ENCODE measurements around the gene PLEKHG5. TPM values are rescaled to one million over a fixed set of nuclear protein-coding genes. Genes with fewer than 3 reads are reported as not detected.

PLEKHG5 gene
- total RNA-seq, 1 experiment from 2014 or later: 42.8 TPM

DNA sequence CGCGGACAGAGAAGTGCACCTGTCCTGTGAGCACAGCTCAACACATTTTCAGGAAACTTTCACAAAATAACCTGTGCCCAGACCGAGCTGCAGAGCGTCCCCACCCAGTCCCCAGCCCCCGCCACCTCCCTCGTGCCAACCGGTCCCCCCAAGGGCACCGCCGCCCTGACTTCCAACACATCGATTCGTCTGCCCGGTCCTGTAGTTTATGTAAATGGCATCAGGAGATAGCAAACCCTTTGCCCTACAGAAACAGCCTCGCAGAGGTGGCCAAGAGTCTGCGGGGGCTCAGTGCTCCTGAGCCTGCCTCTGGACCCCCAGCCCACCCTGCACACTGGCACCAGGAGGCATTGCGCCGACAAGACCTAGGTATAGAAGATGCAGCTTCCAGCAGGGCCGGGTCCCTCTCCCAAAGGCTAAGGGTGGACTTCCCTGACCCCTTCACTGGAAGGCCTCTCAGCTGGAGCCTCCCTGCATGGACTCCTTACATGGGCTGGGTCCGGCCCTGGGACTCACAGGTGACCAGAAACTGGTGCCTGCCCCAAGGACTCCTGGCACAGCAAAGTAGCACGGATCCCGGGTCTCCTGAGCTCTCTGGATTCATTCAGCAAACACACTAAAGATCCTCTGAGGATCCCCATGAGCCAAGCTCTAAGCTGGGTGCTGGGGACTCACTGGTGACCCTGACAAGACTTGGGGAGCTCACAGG, 6.6 kb upstream of the PLEKHG5 start:
- CTCF ChIA-PET: interaction anchor here (0.5 kb wide), 1 partner anchor 24 kb away, joined by 5 read pairs; no protein-coding TSS in a partner anchor

DNA sequence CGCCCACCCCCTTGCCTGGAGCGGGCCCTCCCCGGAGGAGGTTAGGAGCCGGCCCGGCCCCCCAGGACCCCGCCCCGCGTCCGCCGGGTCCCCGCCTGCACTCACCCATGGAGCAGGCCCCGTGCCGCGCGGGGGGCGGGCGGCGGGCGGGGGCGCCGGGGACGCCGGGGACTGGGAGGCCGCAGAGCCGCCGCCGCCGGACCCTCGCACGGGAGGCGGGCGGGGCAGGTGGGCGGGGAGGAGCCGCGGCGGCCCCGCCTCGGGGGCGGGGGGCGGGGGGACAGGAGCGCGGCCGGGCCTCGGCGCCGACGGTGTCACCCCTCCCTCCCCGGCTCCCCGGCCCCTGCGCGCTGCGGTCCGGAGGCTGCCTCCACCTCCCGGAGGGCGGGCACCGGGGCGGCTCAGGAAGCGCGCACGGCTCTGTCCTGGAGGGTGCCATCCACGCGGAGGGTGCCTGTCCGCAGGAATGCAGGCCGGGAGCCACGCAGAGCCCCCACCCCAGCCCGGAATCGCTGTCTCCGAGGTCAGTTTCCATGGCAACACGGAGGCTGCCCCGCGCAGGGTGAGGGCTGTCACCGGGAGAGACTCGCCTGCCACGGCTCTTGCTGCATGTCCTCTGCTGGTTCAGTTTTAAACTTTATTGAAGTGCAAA, 5.9 kb upstream of the PLEKHG5 start:
- peak overlapping the region; percentile 89 for H3K4me3 ChIP-seq (ENCODE audit: low read length)
- no TSS peak for BruUV-seq (replicated peaks)
- H3K36me3 ChIP-seq (ENCODE audit: low read depth, low read length): no peaks in the 10 kb centered on the region
- H3K9me3 ChIP-seq (ENCODE audit: low read length): no peaks in the 10 kb centered on the region
- H3K79me2 ChIP-seq (ENCODE audit: low read length): peaks cover 3% of the 10 kb centered on the region; the same call in 1 of the 2 replicates
- TF ChIP-seq EZH2 (IDR thresholded peaks at IDR 0.05; ENCODE audit: low read length, unreplicated experiment) (no peak), EZH2phosphoT487 (IDR thresholded peaks at IDR 0.05; ENCODE audit: borderline replicate concordance, low read length) (no peak)
- TF ChIP-seq, protein P1, sequence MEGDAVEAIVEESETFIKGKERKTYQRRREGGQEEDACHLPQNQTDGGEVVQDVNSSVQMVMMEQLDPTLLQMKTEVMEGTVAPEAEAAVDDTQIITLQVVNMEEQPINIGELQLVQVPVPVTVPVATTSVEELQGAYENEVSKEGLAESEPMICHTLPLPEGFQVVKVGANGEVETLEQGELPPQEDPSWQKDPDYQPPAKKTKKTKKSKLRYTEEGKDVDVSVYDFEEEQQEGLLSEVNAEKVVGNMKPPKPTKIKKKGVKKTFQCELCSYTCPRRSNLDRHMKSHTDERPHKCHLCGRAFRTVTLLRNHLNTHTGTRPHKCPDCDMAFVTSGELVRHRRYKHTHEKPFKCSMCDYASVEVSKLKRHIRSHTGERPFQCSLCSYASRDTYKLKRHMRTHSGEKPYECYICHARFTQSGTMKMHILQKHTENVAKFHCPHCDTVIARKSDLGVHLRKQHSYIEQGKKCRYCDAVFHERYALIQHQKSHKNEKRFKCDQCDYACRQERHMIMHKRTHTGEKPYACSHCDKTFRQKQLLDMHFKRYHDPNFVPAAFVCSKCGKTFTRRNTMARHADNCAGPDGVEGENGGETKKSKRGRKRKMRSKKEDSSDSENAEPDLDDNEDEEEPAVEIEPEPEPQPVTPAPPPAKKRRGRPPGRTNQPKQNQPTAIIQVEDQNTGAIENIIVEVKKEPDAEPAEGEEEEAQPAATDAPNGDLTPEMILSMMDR (conservative IDR thresholded peaks at IDR 0.05; ENCODE audit: low read depth, low read length): no peak
- ChIA-PET POLR2A (ENCODE audit: unreplicated experiment) (interaction anchor here (0.7 kb wide), 1 partner anchor 24 kb away, joined by 3 read pairs; no protein-coding TSS in a partner anchor), CTCF (no interaction called here)
- no peaks in the 10 kb centered on the region for H3K9me2 ChIP-seq (replicated peaks; ENCODE audit: low read length)
- peak overlapping the region; percentile 96 for H2AFZ ChIP-seq (ENCODE audit: low read length)
- peak; percentile 80 for ATAC-seq
- H3K27me3 ChIP-seq (ENCODE audit: low read length): no peaks in the 10 kb centered on the region
- DNase-seq: peak; percentile 77
- no peaks in the 10 kb centered on the region for H4K20me1 ChIP-seq (ENCODE audit: low read length)
- H3K4me1 ChIP-seq (ENCODE audit: insufficient read depth, low read length): peaks cover 27% of the 10 kb centered on the region
- H3F3A ChIP-seq (ENCODE audit: low read length, unreplicated experiment): no peaks in the 10 kb centered on the region
- intact Hi-C loops (cut with micrococcal nuclease): no loop called here
- H3K4me2 ChIP-seq (ENCODE audit: low read length): peak overlapping the region; percentile 99
- no peak overlapping the region for H3K27ac ChIP-seq (ENCODE audit: low read length)
- H3K9ac ChIP-seq (ENCODE audit: low read length): peak overlapping the region; percentile 66

More for the DNA sequence above, 6.6 kb upstream of the PLEKHG5 start:
- no peaks in the 10 kb centered on the region for H3K27me3 ChIP-seq (ENCODE audit: low read length)
- no peaks in the 10 kb centered on the region for H3K9me3 ChIP-seq (ENCODE audit: low read length)
- no peak for DNase-seq
- H3K4me2 ChIP-seq (ENCODE audit: low read length): peak overlapping the region; percentile 98
- no peak for TF ChIP-seq EZH2phosphoT487 (IDR thresholded peaks at IDR 0.05; ENCODE audit: borderline replicate concordance, low read length)
- TF ChIP-seq EZH2 (IDR thresholded peaks at IDR 0.05; ENCODE audit: low read length, unreplicated experiment): no peak
- TF ChIP-seq, protein P1 (conservative IDR thresholded peaks at IDR 0.05; ENCODE audit: low read depth, low read length): no peak
- H3K9ac ChIP-seq (ENCODE audit: low read length): peak overlapping the region; percentile 66
- peaks cover 3% of the 10 kb centered on the region; the same call in 1 of the 2 replicates for H3K79me2 ChIP-seq (ENCODE audit: low read length)
- H3K27ac ChIP-seq (ENCODE audit: low read length): no peak overlapping the region
- no peaks in the 10 kb centered on the region for H3K9me2 ChIP-seq (replicated peaks; ENCODE audit: low read length)
- H3K36me3 ChIP-seq (ENCODE audit: low read depth, low read length): no peaks in the 10 kb centered on the region
- H3F3A ChIP-seq (ENCODE audit: low read length, unreplicated experiment): no peaks in the 10 kb centered on the region
- peak; percentile 1; the same call in 1 of the 2 replicates for ATAC-seq
- peak overlapping the region; percentile 87 for H3K4me3 ChIP-seq (ENCODE audit: low read length)
- peak overlapping the region; percentile 96 for H2AFZ ChIP-seq (ENCODE audit: low read length)
- BruUV-seq (replicated peaks): no TSS peak
- H3K4me1 ChIP-seq (ENCODE audit: insufficient read depth, low read length): peaks cover 20% of the 10 kb centered on the region
- no peaks in the 10 kb centered on the region for H4K20me1 ChIP-seq (ENCODE audit: low read length)
- intact Hi-C loops (cut with micrococcal nuclease): no loop called here
- POLR2A ChIA-PET (ENCODE audit: unreplicated experiment): interaction anchor here (0.7 kb wide), 1 partner anchor 23 kb away, joined by 3 read pairs; no protein-coding TSS in a partner anchor

Data from PC-3 (cell line).